OCI-LY7 (cell line): ENCODE data around the gene NEBL.

ENCODE experiments used
- EZH2phosphoT487 ChIP-seq: fragments of 200-600 bp; sonication (generic); IDR thresholded peaks from 2 replicates; pipeline ENCODE4 v1.6.1; 2018; ENCODE audit warnings: low read depth, borderline replicate concordance, mild to moderate bottlenecking, mixed run types, antibody characterized with exemption, low read length, moderate library complexity, mixed read lengths
- TF ChIP-seq, protein P1 (sequence below): fragments of 200-600 bp; sonication (generic); conservative IDR thresholded peaks from 2 replicates; pipeline ENCODE4 v1.5.1; 2014; ENCODE audit warnings: mild to moderate bottlenecking, antibody characterized with exemption, low read length, moderate library complexity, mixed read lengths

DNA sequence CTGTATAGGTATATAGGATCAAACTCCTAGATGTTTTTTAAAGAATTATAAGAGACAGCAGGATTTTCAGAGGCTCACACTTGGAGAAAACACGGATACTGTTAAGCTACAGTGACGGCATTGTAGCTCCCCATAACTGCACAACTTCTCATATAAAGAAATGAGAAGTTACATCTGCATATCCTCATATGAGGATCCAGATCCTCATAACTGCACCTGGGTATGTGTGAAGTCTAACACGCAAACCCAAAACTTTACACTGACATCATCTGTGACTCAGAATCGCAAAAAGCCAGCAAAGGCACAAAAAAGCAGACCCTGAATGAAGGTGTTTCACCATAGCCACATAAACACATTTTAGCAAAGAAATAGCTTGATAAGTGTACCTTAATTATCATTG, 34.1 kb downstream of the NEBL start:
- TF ChIP-seq, protein P1, sequence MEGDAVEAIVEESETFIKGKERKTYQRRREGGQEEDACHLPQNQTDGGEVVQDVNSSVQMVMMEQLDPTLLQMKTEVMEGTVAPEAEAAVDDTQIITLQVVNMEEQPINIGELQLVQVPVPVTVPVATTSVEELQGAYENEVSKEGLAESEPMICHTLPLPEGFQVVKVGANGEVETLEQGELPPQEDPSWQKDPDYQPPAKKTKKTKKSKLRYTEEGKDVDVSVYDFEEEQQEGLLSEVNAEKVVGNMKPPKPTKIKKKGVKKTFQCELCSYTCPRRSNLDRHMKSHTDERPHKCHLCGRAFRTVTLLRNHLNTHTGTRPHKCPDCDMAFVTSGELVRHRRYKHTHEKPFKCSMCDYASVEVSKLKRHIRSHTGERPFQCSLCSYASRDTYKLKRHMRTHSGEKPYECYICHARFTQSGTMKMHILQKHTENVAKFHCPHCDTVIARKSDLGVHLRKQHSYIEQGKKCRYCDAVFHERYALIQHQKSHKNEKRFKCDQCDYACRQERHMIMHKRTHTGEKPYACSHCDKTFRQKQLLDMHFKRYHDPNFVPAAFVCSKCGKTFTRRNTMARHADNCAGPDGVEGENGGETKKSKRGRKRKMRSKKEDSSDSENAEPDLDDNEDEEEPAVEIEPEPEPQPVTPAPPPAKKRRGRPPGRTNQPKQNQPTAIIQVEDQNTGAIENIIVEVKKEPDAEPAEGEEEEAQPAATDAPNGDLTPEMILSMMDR, result no peak
- TF ChIP-seq EZH2phosphoT487, result no peak
